ENCODE measurements around the gene NXN.

DNA sequence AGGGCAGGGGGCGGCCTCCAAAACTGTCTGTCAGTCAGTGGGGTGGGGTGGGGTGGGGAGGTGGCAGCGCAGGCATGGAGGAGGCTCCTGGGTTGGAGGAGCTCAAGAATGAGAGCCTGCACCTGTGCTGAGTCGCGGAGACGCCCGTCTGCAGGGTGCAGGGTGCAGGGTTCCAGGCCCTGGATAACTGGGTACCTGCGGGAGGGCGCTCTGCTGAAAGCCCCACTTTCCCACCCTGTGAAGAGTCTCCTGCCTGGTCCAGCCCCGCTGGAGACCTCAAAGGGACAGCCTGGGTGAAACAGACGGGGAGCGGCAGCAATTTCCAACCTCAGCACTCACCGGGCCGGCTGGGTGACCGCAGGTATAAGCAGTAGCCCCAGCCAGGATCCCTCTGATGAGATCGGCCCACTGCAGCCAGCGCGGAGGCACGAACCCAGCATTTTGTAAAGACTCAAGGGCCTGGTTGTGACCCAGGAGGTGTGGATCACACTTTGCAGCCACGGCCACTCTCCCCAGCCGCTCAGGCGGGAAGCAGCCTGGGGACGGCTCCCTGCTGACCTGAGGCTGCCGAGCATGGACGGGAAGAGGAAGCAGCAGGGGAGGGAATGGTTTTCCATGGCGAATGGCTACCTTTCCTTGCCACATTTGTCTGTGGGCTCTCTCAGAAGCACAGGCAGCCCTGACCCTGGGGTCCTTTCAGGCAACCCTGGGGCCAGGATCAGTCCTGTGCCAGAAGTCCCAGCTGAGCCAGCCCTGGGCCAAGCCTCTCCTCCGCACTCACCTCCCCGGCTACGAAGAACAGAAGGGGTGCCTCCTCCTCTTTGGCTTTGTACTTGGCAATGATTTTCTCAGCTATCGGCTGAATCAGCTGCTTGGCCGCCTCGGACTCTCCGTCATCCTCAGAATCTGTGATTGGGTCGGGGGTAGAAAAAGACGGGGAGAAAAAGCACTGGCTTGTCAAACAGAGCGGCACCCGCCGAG, 176.4 kb downstream of the NXN start:
- TF ChIP-seq EZH2 (IDR thresholded peaks at IDR 0.05; ENCODE audit: insufficient read depth, poor library complexity, severe bottlenecking), result no peak
- TF ChIP-seq EZH2phosphoT487 (IDR thresholded peaks at IDR 0.05; ENCODE audit: insufficient read depth, low read depth), result no peak

All from GM23248 (cell line).